KG1 (cell line): Measurements from ENCODE around the gene UBE2Q2.
A peak's percentile ranks its signal among the peaks of the same experiment; 100 is the strongest.
"Not testable (repeated sequence)": the region's sequence is repeated elsewhere in the genome, so short reads cannot be mapped to it uniquely, and the experiment has no call there.

ENCODE experiments used
- DNase-seq: peaks from one replicate; lab custom pipeline; 2025; lab: John Stamatoyannopoulos, UW

UBE2Q2 gene

DNA sequence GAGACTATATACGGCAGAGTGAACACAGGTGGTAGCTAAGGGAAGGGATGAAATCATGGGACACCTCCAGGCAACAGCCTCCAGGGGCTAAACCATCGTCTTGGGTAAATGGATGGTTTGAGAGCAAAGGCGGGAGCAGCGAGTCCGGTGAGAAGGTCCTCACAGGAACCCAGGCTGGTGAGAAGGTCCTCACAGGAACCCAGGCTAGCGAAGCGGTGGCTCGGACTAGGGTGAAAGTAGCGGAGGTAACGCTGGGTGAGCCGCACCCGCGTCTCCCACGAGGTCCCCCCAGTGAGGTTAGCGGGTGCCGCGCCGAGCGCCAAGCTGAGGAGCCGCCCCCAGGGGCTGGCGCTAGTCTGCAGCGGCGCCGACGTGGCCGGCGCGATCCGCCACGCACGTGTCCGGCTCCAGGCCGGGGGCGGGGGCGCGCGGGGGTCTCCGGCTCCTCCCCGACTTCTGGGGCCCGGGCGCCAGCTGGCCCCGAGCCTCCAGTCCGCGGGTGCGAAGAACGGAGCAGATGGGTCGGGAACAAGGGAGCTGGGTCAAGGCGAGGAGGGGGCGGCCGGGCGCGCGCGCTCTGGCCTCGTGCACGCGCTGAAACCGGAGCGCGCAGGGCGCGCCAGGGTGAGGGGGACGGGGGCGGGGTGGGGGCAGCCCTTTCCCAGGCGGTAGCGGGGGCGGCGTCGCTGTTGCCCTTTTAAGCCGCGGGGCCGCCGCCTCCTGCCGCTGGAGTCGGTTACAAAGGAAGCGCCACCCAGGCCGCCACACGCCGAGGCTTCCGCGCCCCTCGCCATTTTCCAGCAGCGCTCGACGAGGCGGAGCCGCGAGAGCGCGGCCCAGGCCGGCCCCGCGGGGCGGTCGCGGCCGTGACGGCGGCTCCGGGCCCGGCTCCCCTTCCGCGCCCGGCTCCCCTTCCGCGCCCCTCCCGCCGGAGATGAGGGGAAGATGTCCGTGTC, at the start of gene UBE2Q2:
TSS of gene UBE2Q2 (plus strand) at position 726 of the 956 bp plus-strand sequence. CDS start at position 946, 220 bp downstream.
- DNase-seq, result peak; percentile 54

DNA sequence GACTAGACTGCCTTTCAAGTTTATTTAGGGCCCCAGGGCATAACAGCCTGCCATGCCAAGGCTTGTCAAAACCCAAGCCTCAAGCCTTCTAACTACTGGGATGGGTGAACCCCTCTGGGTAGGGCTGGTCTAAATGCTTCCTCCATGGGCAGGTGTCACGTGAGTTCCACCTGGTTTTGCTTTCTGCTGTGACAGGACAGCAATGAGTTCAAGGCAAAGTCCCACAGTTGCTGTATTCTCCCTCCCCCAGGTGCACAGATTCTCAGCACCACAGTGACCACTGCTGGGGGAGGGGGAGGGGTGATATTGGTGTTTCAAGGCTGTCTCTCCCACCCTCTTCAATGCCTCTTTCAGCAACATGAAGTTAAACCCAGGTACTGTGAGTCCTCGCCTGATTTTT, 46.9 kb upstream of the UBE2Q2 start:
- DNase-seq, result no peak

DNA sequence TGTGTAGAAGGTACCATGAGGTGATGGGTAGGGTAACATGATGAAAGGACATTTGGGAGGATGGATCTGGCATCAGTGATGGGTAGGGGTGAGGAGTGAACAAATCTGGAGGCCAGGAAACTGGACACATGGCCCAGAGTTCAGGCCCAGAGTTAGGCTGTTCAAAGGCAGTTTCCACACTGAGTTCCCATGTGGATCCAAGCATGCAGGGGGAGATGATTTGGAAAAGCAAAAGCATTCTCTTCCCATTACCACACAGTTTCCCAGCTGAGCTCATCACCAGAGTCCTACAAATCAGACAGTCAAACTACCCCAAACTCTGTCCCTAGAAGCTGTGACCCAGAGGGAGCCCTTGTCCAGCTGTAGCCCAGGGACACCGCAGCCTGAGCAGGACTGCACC, 46.1 kb upstream of the UBE2Q2 start:
- not testable (repeated sequence) for DNase-seq

DNA sequence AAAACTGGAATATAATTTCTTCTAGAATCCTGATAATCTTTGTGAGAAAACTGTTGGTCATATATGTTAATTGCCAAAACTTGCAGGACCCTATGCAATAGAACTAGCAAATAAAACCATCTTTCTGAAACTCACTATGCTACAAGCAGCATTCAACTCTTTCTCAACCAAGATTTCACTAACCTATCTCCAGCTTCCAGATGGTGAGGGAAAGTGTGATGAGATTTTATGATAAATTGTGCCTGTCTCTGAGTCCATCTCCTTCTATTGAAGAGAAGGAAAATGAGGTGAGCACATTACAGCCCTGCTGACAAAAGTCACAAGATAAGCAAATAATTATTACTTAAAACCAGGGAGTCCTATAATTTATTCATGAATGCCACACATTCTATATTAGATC, 44.1 kb upstream of the UBE2Q2 start:
- no peak for DNase-seq

DNA sequence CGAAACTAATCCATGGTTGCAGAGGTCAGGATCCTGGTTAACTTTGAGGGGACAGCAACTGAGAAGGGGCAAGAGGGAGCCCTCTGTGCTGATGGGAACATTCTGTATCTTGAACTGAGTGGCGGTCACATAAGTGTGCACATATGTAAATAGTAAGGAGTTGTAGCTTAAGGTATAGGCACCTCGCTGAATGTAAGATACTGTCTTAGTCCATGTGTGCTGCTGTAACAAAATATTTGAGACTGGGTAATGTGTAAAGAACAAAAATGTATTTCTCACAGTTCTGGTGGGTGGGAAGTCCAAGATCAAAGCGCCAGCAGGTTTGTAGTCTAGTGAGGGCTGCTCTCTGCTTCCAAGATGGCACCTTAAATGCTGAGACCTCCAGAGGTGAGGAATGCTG, 42.8 kb upstream of the UBE2Q2 start:
- not testable (repeated sequence) for DNase-seq

DNA sequence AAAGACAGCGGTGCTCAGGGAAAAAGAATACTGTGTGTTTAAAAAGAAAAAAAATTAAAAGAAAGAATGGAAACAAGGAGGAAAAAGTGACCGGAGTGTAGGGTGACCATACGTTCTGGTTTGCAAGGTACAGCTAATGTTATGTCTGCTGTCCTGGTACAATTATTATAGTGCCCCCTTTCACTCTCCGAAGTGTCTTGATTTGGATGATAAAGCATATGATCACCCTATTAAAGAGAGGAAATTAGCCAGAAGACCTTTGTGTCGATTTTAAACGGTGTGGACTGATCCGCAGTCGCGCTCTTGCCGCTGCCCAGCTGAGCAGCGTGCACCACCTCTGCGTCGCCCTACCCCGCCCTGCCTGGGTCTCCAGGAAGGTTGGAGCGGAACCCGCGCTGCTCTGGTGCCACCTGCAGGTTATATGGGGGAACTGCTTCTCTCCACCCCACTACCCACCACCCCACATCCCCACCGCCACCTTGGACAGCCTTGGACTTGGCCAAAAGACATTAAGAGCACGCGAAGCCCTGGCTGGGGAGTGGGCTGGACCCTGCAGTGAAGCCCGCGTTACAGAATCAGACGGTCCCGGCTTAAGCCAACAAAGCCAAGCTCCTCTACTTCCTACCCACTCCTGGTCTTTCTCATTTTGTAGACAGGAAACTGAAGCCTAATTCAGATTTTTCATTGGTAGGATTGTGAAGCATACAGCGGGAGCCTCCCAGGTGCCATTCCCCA, 41.2 kb upstream of the UBE2Q2 start:
- peak; percentile 70 for DNase-seq

DNA sequence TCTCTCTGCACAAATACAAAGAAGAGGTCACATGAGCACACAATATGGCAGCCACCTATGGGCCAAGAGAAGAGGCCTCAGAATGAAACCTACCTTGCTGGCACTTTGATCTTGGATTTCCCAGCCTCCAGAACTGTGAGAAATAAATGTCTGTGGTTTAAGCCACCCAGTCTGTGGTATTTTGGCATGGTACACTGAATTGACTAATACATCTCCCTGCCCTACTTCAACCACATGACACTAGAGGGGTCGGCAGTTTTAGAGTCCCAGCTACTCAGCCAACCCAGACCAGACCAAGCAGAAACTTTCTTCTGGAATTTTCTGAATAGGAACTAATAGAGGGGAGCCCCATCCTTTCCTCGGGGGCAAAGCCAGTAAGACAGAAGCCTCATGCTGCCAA, 35.8 kb upstream of the UBE2Q2 start:
- DNase-seq, result not testable (repeated sequence)

DNA sequence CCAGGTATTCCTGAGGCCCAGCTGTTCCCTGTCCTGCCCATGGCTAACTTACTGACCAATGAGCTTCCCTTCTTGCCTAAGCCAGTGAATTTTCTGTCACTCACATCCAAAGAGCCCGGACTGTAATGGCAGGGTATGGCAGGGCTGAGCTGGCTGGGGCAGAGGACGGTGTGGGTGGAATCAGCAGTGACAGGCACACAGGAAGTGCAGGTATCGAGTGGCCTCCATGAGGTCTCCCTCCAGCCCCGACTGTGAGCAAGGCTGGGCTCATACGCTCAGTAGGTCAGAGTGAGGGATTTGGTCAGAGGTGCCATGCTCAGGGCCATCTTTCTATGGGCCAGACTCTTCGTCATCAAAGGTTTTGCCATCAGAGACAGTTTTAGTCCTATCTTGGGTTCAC, 35.2 kb upstream of the UBE2Q2 start:
- not testable (repeated sequence) for DNase-seq

DNA sequence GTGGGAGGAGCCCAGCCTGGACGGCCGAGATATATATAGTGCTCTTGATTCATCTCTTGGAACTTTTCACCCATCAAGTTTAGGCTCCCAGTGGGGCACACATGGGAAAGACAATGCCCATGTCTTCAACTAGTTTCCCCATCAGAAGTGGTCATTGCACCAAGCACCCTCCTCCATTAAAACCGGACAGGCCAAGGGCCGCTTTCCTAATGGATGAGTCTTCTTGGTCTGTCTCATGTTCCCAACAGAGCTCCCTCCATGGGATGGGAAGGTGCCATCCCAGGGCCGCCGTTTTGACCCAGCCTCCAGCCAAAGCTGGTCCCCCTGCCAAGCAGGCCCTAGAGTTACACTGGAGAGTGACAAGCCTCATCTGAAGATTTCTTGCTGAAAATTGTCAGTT, 34.7 kb upstream of the UBE2Q2 start:
- DNase-seq, result no peak

DNA sequence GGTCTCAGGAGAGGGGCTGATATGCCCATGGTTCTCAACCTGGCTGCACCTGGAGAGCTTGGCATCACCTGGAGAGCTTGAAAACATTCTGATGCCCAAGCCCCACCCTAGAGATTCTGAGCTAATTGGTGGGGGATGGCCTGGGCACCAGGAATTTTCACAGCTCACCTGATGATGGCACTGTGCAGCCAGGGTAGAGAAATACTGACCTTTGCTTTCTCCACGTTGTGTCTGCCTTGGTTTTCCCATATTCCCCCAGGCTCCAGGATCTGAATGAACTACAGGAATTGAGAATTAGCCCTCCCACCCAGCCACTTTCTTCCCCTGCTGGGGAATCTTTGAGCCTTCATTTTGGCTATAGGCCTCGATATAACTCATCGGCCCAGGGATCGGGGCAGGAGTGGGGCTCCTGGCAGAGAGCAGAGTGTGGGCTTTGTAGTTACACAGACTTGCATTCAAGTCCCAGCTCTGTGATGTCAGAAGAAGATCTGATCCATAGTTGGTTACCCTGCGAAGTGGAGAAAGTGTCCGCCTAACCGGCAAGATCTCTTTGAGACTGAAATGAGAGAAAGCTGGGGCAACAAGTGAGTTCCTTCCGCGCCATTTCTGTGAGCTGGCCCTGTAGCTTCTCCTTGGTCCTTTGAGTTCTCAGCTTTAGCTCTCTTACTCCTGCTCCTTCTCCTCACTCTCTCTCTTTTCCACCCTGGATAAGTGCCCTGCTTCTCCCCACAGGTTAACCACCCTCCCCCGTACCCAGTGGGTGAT, 33.1 kb upstream of the UBE2Q2 start:
- DNase-seq, result no peak

DNA sequence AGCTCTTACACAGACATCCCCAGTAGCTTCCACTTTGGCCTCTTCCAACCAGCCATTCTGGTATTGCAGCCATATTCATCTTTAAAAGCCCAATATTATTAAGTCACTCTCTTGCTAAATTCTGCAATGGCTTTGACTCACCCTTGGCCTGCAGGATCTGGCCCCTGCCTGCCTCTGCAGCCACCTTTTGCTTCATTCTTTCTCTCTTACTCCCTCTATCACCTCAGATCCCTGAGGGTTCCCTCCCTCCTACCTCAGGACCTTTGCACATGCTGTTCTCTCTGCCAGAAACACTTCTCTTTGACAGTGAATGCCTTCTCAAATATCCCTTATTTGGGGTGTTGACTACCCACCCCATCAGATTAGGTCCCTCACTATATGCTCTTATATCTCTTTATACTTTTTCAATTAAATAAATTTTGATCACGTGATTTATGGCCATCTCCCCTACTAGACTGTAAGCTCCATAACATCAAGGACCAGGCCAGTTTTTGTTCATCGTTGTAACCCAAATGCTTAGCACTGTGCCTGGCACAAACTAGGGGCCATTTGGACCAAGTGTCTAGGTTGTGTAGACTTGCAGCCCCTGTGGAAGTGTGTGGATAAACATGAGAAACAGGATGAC, 32.3 kb upstream of the UBE2Q2 start:
- no peak for DNase-seq

DNA sequence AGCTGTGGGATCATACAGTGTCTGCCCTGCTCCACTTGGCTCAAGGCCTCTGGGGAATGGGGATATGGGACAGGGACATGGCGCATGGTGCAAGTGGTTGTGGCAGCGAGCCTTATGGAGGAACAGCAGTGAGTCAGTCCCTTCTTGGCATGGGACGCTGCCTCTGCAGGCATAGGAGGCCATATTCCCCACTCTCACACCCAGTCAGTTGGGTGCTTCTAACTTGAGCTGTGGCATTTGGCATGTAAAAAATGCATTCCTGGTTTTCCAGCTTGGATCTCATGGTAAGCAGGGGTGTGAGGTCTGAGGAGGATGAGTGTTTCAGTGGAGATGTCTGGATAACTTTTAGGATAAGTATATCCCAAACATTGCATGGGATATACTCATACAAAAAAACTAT, 31.6 kb upstream of the UBE2Q2 start:
- DNase-seq, result no peak

DNA sequence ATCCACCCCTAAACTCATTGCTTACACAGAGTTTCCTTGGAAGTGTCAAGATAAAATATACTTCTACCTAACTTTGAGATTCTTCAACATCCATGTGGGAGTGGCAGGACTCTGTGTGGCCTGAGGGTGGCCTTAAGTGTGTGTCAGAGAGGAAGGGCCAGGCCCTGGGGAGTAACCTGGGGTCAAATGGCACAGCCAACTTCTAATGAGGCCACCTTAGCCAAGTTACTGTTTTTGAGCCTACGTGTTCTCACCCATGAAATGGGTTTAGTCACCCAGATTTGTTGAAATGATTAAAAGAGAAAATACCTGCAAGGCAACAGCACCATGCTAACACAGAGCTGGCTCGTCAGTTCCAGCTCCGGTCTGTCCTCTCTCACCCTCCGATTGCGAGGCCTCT, 28.5 kb upstream of the UBE2Q2 start:
- DNase-seq, result no peak

DNA sequence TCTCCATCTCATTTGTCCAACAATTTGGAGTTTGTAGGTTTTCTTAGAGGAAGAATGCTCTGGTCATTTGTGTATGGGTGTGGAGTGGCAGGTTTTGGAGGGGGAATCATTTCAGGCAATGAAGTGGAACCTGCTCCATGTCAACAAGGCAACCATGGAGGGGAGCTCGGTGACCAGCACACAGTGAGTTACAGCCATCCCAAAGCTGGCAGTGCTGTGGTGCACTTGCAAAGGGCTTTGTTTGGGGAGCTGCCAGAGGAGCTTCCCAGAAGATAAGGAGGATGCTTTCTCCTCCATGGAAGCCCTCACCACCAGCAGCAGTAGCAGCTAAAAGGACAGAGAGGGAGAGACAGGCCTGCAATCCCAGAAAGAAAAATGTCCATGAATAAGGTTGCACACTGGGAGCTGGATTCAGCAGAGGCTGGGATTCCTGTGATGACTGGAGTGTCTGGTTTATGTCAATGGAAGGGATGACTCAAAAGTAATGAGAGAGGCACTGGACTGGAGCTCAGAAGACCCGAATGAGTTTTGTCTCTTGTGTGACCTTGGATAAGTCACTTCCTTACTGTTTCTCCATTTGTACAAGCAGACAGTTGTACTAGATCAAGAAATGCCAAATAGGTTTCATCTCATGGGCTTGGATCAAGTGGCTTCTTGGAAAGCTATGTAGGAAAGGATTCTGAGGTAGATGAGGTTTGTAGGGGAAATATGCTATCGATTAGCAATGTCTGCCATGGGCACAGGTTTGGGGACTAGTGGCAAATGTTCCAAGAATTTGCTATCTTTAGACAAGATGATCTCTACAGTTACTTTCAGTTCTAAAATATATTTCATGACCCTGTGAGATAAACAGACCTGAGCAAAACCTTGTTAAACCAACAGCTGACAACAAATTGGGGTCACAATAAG, 27.2 kb upstream of the UBE2Q2 start:
- no peak for DNase-seq

DNA sequence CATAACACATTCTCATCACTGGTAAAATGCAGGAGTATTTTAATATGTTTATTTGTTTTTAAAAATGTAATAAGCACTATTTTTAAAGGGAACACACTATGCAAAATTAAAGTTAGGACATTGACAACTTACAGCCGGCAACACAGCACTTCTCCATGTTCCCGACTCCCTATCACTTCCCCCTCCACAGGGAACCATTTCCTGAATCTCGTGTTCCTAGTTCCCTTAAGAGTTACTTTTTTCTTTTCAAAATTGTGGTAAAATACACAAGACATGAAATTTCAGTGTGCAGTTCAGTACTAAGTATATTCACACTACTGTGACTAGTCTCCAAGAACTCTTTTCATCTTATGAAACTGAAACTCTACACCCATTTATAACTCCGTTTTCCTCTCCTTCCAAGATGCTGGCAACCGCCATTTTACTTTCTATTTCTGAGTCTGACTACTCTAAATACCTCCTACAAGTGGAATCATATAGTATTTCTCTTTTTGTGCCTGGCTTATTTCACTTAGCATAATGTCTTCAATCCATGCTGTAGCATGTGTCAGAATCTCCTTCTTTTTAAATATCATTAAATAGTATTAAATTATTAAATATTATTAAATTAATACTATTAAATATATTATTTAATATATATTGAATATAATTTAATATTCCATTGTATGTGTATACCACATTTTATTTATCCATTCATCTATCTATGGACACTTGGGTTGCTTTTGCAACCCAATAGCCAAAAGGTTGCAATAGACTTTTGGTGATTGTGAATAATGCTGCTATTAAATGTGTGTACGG, 25.9 kb upstream of the UBE2Q2 start:
- no peak for DNase-seq

DNA sequence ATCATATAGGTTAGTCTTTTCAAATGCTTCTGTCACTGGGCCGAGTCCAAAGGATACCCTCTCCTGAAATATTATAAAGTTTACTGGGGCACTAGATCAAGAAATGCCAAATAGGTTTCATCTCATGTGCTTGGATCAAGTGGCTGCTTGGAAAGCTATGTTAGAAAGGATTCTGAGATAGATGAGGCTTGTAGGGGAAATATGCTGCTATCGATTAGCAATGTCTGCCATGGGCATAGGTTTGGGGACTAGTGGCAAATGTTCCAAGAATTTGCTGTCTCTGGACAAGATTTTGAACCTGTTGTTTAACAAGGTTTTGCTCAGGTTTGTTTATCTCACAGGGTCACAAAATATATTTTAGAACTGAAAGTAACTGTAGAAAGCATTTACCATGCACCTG, 23.0 kb upstream of the UBE2Q2 start:
- DNase-seq, result no peak

DNA sequence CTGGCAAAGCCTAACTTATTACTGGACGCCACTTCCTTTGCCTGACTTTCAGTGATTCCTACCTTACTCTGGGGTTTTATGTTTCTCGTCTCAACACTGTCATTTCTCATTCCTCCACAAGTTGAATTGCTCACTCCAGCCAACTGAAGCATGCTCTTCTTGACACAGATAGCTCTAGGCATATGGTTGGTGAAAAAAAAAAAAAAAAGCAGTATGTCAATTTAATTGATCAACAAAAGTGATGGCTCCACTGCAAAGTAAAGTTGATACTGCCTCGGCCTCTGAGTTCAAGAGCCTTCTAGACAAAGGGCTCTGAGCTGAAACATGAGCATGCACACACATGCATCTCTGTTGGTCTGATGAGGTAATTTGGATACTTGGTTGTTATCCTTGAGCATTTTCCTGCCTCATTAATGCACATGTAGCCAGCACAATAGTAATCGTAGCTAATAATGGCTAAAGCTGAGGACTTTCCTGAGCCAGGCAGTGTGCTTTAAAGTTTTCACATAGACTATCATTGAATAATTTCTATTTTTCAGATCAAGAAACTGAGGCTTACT, 21.4 kb upstream of the UBE2Q2 start:
- no peak for DNase-seq

DNA sequence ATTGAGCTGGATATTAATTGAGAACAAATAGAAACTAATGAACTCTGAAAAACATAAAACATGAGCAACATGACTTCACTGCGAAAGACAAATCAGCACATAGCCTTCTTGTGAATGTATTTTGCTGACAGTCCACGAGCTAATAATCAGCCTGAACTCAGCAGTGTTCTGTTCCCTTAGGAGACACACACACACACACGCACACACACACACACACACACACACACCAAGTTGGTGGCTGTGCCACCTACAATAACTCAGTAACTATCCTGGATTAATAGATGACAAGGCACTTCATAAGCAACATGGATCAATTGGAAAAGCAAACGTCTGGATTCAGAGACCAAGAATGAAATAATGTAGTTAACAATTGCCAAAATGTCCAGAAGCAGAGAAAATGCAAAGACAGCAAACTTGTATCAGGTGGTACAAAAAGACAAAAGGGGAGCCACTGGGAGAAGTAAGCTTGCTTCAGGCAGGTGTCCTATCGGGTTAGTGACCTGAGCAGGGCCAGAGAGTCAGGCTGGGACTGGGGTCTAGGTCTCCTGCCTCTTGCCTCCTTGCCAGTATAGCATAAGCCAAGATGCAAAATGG, 20.5 kb upstream of the UBE2Q2 start:
- DNase-seq, result no peak
